Osteoblast (primary cell): ENCODE measurements around the gene CDYL2. TPM values are rescaled to one million over a fixed set of nuclear protein-coding genes. Genes with fewer than 3 reads are reported as not detected.

Experiments
- DNase-seq: peaks from one replicate; pipeline ENCODE4 v3.0.0; 2011; ENCODE audit warnings: low spot score, mixed read lengths; ENCODE audit not compliant: insufficient read length; ENCODE audit errors: missing footprints
- H2AFZ ChIP-seq: 2 replicates; pipeline ENCODE4 v1.6.0; 2011; ENCODE audit warnings: mild to moderate bottlenecking, low read length
- H3K27ac ChIP-seq: 2 replicates; pipeline ENCODE4 v1.5.1; 2011; ENCODE audit warnings: mild to moderate bottlenecking, low read depth, low read length, moderate library complexity
- H3K27me3 ChIP-seq: 2 replicates; pipeline ENCODE4 v1.6.0; 2012; ENCODE audit warnings: mild to moderate bottlenecking, control low read depth, inconsistent platforms, low read length, moderate library complexity; ENCODE audit not compliant: insufficient read depth
- H3K36me3 ChIP-seq: 2 replicates; pipeline ENCODE4 v1.5.1; 2011; ENCODE audit warnings: mild to moderate bottlenecking, low read length, control low read depth, moderate library complexity; ENCODE audit not compliant: insufficient read depth
- H3K4me1 ChIP-seq: 2 replicates; pipeline ENCODE4 v1.5.1; 2011; ENCODE audit warnings: mild to moderate bottlenecking, low read length, control low read depth, moderate library complexity; ENCODE audit not compliant: insufficient read depth
- H3K4me2 ChIP-seq: 2 replicates; pipeline ENCODE4 v1.6.0; 2011; ENCODE audit warnings: mild to moderate bottlenecking, low read length; ENCODE audit not compliant: insufficient read depth
- H3K4me3 ChIP-seq: fragments of 200-600 bp; sonication (generic); 3 replicates; pipeline ENCODE4 v1.5.1; 2012; ENCODE audit warnings: mild to moderate bottlenecking, low read length, inconsistent platforms; ENCODE audit not compliant: insufficient read depth
- H3K79me2 ChIP-seq: 2 replicates; pipeline ENCODE4 v1.6.0; 2012; ENCODE audit warnings: mild to moderate bottlenecking, low read length, control low read depth, inconsistent platforms; ENCODE audit not compliant: insufficient read depth
- H3K9me3 ChIP-seq: 2 replicates; pipeline ENCODE4 v1.5.1; 2011; ENCODE audit warnings: low read depth, low read length, control low read depth
- H4K20me1 ChIP-seq: 2 replicates; pipeline ENCODE4 v1.6.0; 2012; ENCODE audit warnings: mild to moderate bottlenecking, low read length, control low read depth; ENCODE audit not compliant: insufficient read depth
- total RNA-seq: library from RNA; depleted of rRNA; stranded (reverse); fragments of >200 nt; gene quantifications from 2 replicates; pipeline ENCODE4 v1.2.3, GENCODE V29; 2012
- TF ChIP-seq, protein P1 (sequence below): IDR thresholded peaks from 2 replicates; pipeline ENCODE4 v1.5.1; 2011; ENCODE audit warnings: mild to moderate bottlenecking, low read depth, low read length, moderate library complexity; ENCODE audit errors: extremely low read depth

CDYL2 gene
- total RNA-seq, 1 donor, result 8.3 TPM

DNA sequence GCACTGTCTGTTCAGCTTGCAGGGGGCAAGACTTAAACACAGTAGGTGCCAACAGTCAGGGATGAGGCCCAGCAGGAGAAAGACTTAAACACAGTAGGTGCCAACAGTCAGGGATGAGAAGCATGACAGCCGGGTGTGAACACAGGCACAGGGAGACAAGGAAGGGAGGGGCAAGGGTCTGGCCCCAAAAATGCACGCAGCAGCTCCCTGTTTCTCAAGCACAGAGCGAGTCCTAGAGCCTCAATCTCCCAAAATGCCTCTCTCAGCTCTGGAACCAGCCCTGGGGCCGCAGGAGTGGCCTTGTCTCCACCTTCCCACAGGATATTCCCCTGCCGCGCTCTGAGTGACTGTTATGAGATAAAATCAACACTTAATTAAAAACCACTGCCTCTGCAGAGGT, 197.2 kb downstream of the CDYL2 start:
- no peaks in the 10 kb centered on the region for H3K4me1 ChIP-seq
- no peaks in the 10 kb centered on the region for H3K9me3 ChIP-seq
- DNase-seq, result no peak
- H4K20me1 ChIP-seq, result no peaks in the 10 kb centered on the region
- no peaks in the 10 kb centered on the region for H3K36me3 ChIP-seq
- H3K79me2 ChIP-seq, result no peaks in the 10 kb centered on the region
- no peak overlapping the region for H3K27ac ChIP-seq
- no peak overlapping the region for H2AFZ ChIP-seq
- H3K4me3 ChIP-seq, result no peak overlapping the region
- TF ChIP-seq, protein P1, sequence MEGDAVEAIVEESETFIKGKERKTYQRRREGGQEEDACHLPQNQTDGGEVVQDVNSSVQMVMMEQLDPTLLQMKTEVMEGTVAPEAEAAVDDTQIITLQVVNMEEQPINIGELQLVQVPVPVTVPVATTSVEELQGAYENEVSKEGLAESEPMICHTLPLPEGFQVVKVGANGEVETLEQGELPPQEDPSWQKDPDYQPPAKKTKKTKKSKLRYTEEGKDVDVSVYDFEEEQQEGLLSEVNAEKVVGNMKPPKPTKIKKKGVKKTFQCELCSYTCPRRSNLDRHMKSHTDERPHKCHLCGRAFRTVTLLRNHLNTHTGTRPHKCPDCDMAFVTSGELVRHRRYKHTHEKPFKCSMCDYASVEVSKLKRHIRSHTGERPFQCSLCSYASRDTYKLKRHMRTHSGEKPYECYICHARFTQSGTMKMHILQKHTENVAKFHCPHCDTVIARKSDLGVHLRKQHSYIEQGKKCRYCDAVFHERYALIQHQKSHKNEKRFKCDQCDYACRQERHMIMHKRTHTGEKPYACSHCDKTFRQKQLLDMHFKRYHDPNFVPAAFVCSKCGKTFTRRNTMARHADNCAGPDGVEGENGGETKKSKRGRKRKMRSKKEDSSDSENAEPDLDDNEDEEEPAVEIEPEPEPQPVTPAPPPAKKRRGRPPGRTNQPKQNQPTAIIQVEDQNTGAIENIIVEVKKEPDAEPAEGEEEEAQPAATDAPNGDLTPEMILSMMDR, result no peak
- H3K27me3 ChIP-seq, result no peaks in the 10 kb centered on the region
- no peak overlapping the region for H3K4me2 ChIP-seq

DNA sequence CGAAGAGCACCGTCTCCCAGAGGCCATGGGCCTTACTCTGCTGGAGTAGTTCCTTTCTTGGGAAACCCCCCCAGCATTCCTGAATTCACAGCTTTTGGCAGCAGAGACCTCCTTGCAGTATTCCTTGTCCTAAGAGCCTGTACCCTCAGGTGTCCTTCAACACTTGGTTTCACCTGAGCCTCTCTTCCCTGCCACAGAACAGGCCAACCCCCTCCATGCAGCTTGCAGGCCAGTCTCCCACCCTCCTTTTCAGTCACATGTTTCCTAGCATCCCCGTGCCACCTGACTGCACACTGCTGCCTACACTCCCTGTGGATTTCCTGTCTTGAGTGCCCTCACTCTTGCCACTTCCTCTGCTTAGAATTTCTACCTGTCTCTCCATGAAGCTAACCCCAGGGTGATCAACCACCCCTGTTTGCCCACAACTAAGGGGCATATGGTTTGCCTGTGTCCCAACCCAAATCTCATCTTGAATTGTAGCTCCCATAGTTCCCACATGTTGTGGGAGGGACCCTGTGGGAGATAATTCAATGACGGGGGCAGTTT, 198.1 kb downstream of the CDYL2 start:
- H3K9me3 ChIP-seq, result no peaks in the 10 kb centered on the region
- H3K36me3 ChIP-seq, result no peaks in the 10 kb centered on the region
- TF ChIP-seq, protein P1, result no peak
- H3K27me3 ChIP-seq, result no peaks in the 10 kb centered on the region
- H2AFZ ChIP-seq, result no peak overlapping the region
- H3K4me1 ChIP-seq, result no peaks in the 10 kb centered on the region
- H3K4me2 ChIP-seq, result no peak overlapping the region
- H3K27ac ChIP-seq, result no peak overlapping the region
- no peaks in the 10 kb centered on the region for H3K79me2 ChIP-seq
- no peak overlapping the region for H3K4me3 ChIP-seq
- DNase-seq, result no peak
- H4K20me1 ChIP-seq, result no peaks in the 10 kb centered on the region

DNA sequence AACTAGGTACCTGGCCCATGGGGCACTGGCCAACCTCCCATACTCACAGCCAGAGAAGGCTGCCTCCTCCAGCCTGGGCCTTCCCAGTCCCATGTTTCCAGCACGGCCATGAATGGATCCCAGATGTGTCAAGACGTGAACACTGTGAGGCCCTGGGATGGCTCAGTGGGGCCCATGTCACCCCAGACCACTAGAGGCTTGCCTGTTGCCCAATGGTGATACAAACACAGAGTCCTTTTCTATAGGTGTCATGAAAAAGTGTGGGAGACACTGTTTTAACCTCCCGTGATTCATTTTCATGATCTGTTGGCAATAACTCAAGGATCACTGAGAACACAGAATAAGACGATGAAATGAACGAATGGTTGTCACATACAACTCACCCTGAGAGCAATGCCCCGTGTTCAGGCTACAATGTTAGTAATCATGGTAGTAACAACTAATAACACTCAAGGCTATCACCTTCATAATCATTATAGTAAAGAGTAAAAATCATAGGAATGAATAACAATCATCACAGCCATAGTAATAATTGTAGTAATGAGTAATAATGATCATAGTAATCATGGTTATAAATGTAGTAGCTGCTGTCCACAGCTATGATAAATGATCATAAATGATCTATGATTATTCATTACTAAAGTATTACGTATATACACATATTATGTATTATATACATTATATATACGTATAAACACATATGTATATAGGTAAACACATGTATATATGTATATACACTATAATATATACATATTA, 199.6 kb downstream of the CDYL2 start:
- Histone ChIP-seq H3K4me3 (no peak overlapping the region), H3K36me3 (no peaks in the 10 kb centered on the region), H3K27ac (no peak overlapping the region), H3K27me3 (no peaks in the 10 kb centered on the region), H4K20me1 (no peaks in the 10 kb centered on the region), H3K4me2 (no peak overlapping the region), H3K4me1 (no peaks in the 10 kb centered on the region), H3K9me3 (no peaks in the 10 kb centered on the region), H3K79me2 (no peaks in the 10 kb centered on the region), H2AFZ (no peak overlapping the region)
- TF ChIP-seq, protein P1, result no peak
- no peak for DNase-seq

DNA sequence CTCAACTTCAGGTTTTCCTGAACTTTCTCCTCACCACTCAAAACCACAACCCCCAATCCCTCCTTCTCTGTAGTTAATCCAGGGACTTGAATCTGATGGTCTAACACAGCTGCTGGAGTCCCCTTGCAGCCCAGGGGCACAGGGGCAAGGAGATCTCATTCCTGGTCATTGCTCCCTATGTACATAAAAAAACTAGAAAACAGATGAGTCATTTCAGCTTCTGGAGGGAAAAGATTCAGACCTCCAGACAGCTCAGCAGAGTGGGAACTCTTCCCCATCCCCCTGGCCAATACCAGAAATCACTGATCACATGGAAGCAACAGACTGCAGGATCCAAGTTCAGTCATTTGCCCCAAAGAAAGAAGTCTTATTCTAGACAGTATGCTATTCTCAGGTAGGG, 201.5 kb downstream of the CDYL2 start:
- Histone ChIP-seq H3K4me3 (no peak overlapping the region), H3K79me2 (no peaks in the 10 kb centered on the region), H4K20me1 (no peaks in the 10 kb centered on the region), H3K9me3 (no peaks in the 10 kb centered on the region), H3K4me2 (no peak overlapping the region), H3K36me3 (no peaks in the 10 kb centered on the region), H2AFZ (no peak overlapping the region), H3K4me1 (no peaks in the 10 kb centered on the region), H3K27ac (no peak overlapping the region), H3K27me3 (no peaks in the 10 kb centered on the region)
- TF ChIP-seq, protein P1, result no peak
- no peak for DNase-seq
